G401.6 (cell line): ENCODE results near the gene PIK3R6.

Experiments
- FAIRE-seq: peaks from 2 replicates; lab custom pipeline; 2012; peaks lifted over from hg19 to GRCh38; lab: Jason Lieb, UNC

Gene PIK3R6

GRCh38 chr17:8849311-8850041 lies 18.0 kb downstream of the PIK3R6 start:
- no peak for FAIRE-seq

- FAIRE-seq, result no peak
Observed at GRCh38 chr17:8847891-8848290, 19.6 kb downstream of the PIK3R6 start.

GRCh38 chr17:8846768-8847211 lies 20.7 kb downstream of the PIK3R6 start:
- FAIRE-seq, result no peak

GRCh38 chr17:8844229-8845218 lies 22.9 kb downstream of the PIK3R6 start:
- no peak for FAIRE-seq

GRCh38 chr17:8843344-8843743 lies 24.1 kb downstream of the PIK3R6 start:
- FAIRE-seq, result no peak

- FAIRE-seq, result no peak
Observed at GRCh38 chr17:8841844-8842243, 25.6 kb downstream of the PIK3R6 start.

GRCh38 chr17:8839410-8839935 lies 28.0 kb downstream of the PIK3R6 start:
- FAIRE-seq, result no peak

GRCh38 chr17:8838551-8839095 lies 28.9 kb downstream of the PIK3R6 start:
- no peak for FAIRE-seq

- no peak for FAIRE-seq
Observed at GRCh38 chr17:8837563-8838075, 29.9 kb downstream of the PIK3R6 start.

GRCh38 chr17:8836821-8837562 lies 30.5 kb downstream of the PIK3R6 start:
- no peak for FAIRE-seq

- FAIRE-seq, result no peak
Observed at GRCh38 chr17:8835631-8836364, 31.7 kb downstream of the PIK3R6 start.

- FAIRE-seq, result no peak
Observed at GRCh38 chr17:8835106-8835505, 32.4 kb downstream of the PIK3R6 start.

GRCh38 chr17:8832711-8833352 lies 34.6 kb downstream of the PIK3R6 start:
- no peak for FAIRE-seq

GRCh38 chr17:8831234-8831849 lies 36.1 kb downstream of the PIK3R6 start:
- no peak for FAIRE-seq

GRCh38 chr17:8830141-8830540 lies 37.3 kb downstream of the PIK3R6 start:
- no peak for FAIRE-seq

- no peak for FAIRE-seq
Observed at GRCh38 chr17:8829036-8829941, 38.2 kb downstream of the PIK3R6 start.

GRCh38 chr17:8828517-8828875 lies 39.0 kb downstream of the PIK3R6 start:
- no peak for FAIRE-seq

GRCh38 chr17:8826808-8827435 lies 40.6 kb downstream of the PIK3R6 start:
- no peak for FAIRE-seq

GRCh38 chr17:8825802-8826201 lies 41.7 kb downstream of the PIK3R6 start:
- no peak for FAIRE-seq
